DND-41 (cell line): ENCODE data around the gene TMED10.

Experiments
- ATAC-seq: fragments of 200-7000 bp; cut with Tn5 transposase; 3 replicates; pipeline ENCODE4 v1.9.1; 2021; ENCODE audit warnings: low read depth; ENCODE audit not compliant: insufficient read depth
- DNase-seq: peaks from one replicate; pipeline ENCODE4 v3.0.0-alpha.2; 2020
- H2AFZ ChIP-seq: 2 replicates; pipeline ENCODE4 v1.6.0; 2012; ENCODE audit warnings: low read depth, low read length
- H3K27ac ChIP-seq: 2 replicates; pipeline ENCODE4 v1.5.1; 2012; ENCODE audit warnings: low read length, inconsistent platforms
- H3K27me3 ChIP-seq: fragments of 200-600 bp; sonication (generic); 2 replicates; pipeline ENCODE4 v1.6.0; 2012; ENCODE audit warnings: low read length, mild to moderate bottlenecking, inconsistent platforms; ENCODE audit not compliant: insufficient read depth, poor library complexity
- H3K36me3 ChIP-seq: 2 replicates; pipeline ENCODE4 v1.5.1; 2012; ENCODE audit warnings: low read length, inconsistent platforms; ENCODE audit not compliant: insufficient read depth
- H3K4me1 ChIP-seq: 2 replicates; pipeline ENCODE4 v1.5.1; 2012; ENCODE audit warnings: mild to moderate bottlenecking, low read length; ENCODE audit not compliant: insufficient read depth
- H3K4me2 ChIP-seq: 2 replicates; pipeline ENCODE4 v1.6.0; 2012; ENCODE audit warnings: mild to moderate bottlenecking, moderate library complexity, low read length, inconsistent platforms; ENCODE audit not compliant: insufficient read depth
- H3K4me3 ChIP-seq, 2 experiments: fragments of 200-600 bp in 1 of 2; shearing (Covaris generic) in 1 of 2; 2 replicates each; pipeline ENCODE4 v1.5.1; 2012 to 2016; ENCODE audit warnings: inconsistent platforms in 2 of 2, low read length in 2 of 2, mild to moderate bottlenecking in 2 of 2, low read depth in 1 of 2, moderate library complexity in 1 of 2
- H3K79me2 ChIP-seq: 2 replicates; pipeline ENCODE4 v1.6.0; 2012; ENCODE audit warnings: low read length, inconsistent platforms; ENCODE audit not compliant: insufficient read depth
- H3K9ac ChIP-seq: 2 replicates; pipeline ENCODE4 v1.6.0; 2012; ENCODE audit warnings: low read depth, mild to moderate bottlenecking, inconsistent platforms, low read length, moderate library complexity
- H3K9me3 ChIP-seq: 2 replicates; pipeline ENCODE4 v1.5.1; 2012; ENCODE audit warnings: low read length, moderate library complexity, mild to moderate bottlenecking, inconsistent platforms; ENCODE audit not compliant: insufficient read depth, severe bottlenecking
- H4K20me1 ChIP-seq: 2 replicates; pipeline ENCODE4 v1.6.0; 2012; ENCODE audit warnings: low read length; ENCODE audit not compliant: insufficient read depth
- CTCF ChIP-seq: IDR thresholded peaks from 2 replicates; pipeline ENCODE4 v1.5.1; 2012; ENCODE audit warnings: borderline replicate concordance, low read length, moderate library complexity, mild to moderate bottlenecking; ENCODE audit not compliant: poor library complexity, severe bottlenecking; ENCODE audit errors: extremely low read depth
- EZH2 ChIP-seq: IDR thresholded peaks from 3 replicates; pipeline ENCODE4 v1.6.1; 2012; ENCODE audit warnings: borderline replicate concordance, low read depth, mild to moderate bottlenecking, moderate library complexity, low read length, inconsistent platforms; ENCODE audit not compliant: severe bottlenecking

TMED10 gene

GRCh38 chr14:75167325-75167724, 9.1 kb downstream of the TMED10 start:
- Histone ChIP-seq H3K27me3 (no peaks in the 10 kb centered on the region), H2AFZ (no peak overlapping the region), H3K9ac (no peak overlapping the region), H3K4me2 (no peak overlapping the region), H3K79me2 (peaks cover 97% of the 10 kb centered on the region), H3K27ac (no peak overlapping the region), H3K36me3 (no peaks in the 10 kb centered on the region), H3K4me3 (no peak overlapping the region), H3K4me1 (0 out of 2 replicates have a peak, but pooled peaks cover 4% of the 10 kb centered on the region), H4K20me1 (peaks cover 82% of the 10 kb centered on the region), H3K9me3 (no peaks in the 10 kb centered on the region)
- no peak for TF ChIP-seq EZH2
- no peak for TF ChIP-seq CTCF
- DNase-seq (no peak), ATAC-seq (no peak)

- H4K20me1 ChIP-seq, result peaks cover 80% of the 10 kb centered on the region
- no peak for ATAC-seq
- H3K27ac ChIP-seq, result no peak overlapping the region
- no peaks in the 10 kb centered on the region for H3K36me3 ChIP-seq
- H3K4me2 ChIP-seq, result no peak overlapping the region
- H3K27me3 ChIP-seq, result no peaks in the 10 kb centered on the region
- no peaks in the 10 kb centered on the region for H3K9me3 ChIP-seq
- H3K79me2 ChIP-seq, result peaks cover 97% of the 10 kb centered on the region
- H2AFZ ChIP-seq, result no peak overlapping the region
- DNase-seq, result no peak
- no peaks in the 10 kb centered on the region; the same call in 1 of the 2 replicates for H3K4me1 ChIP-seq
- no peak overlapping the region for H3K9ac ChIP-seq
- H3K4me3 ChIP-seq, result no peak overlapping the region
- TF ChIP-seq CTCF (no peak), EZH2 (no peak)
Observed at GRCh38 chr14:75165586-75166391, 10.6 kb downstream of the TMED10 start.

- H3K27me3 ChIP-seq, result no peaks in the 10 kb centered on the region
- H3K9me3 ChIP-seq, result no peaks in the 10 kb centered on the region
- no peak for DNase-seq
- no peaks in the 10 kb centered on the region for H3K36me3 ChIP-seq
- no peak overlapping the region for H3K4me2 ChIP-seq
- peaks cover 97% of the 10 kb centered on the region for H3K79me2 ChIP-seq
- H3K4me3 ChIP-seq, result no peak overlapping the region
- no peak for ATAC-seq
- peaks cover 76% of the 10 kb centered on the region for H4K20me1 ChIP-seq
- TF ChIP-seq CTCF (no peak), EZH2 (no peak)
- H3K4me1 ChIP-seq, result peaks cover 1% of the 10 kb centered on the region; the same call in 1 of the 2 replicates
- no peak overlapping the region for H2AFZ ChIP-seq
- no peak overlapping the region for H3K9ac ChIP-seq
- H3K27ac ChIP-seq, result no peak overlapping the region
Observed at GRCh38 chr14:75164809-75165208, 11.6 kb downstream of the TMED10 start.

- no peak overlapping the region for H3K4me2 ChIP-seq
- H3K27me3 ChIP-seq, result no peaks in the 10 kb centered on the region
- H3K4me3 ChIP-seq, result no peak overlapping the region
- no peak overlapping the region for H3K9ac ChIP-seq
- H3K4me1 ChIP-seq, result peaks cover 8% of the 10 kb centered on the region
- DNase-seq (no peak), ATAC-seq (no peak)
- peaks cover 74% of the 10 kb centered on the region for H4K20me1 ChIP-seq
- no peak for TF ChIP-seq EZH2
- no peak for TF ChIP-seq CTCF
- peaks cover 97% of the 10 kb centered on the region for H3K79me2 ChIP-seq
- no peak overlapping the region for H3K27ac ChIP-seq
- no peaks in the 10 kb centered on the region for H3K36me3 ChIP-seq
- no peaks in the 10 kb centered on the region for H3K9me3 ChIP-seq
- no peak overlapping the region for H2AFZ ChIP-seq
Observed at GRCh38 chr14:75163677-75164076, 12.7 kb downstream of the TMED10 start.
